Measurements from ENCODE around the gene ROR1.

GRCh38 chr1:64199154-64199553 lies 425.3 kb downstream of the ROR1 start:
- TF ChIP-seq EZH2 (optimal IDR thresholded peaks at IDR 0.05; ENCODE audit: low read depth, low read length) = no peak
- TF ChIP-seq, protein P1, sequence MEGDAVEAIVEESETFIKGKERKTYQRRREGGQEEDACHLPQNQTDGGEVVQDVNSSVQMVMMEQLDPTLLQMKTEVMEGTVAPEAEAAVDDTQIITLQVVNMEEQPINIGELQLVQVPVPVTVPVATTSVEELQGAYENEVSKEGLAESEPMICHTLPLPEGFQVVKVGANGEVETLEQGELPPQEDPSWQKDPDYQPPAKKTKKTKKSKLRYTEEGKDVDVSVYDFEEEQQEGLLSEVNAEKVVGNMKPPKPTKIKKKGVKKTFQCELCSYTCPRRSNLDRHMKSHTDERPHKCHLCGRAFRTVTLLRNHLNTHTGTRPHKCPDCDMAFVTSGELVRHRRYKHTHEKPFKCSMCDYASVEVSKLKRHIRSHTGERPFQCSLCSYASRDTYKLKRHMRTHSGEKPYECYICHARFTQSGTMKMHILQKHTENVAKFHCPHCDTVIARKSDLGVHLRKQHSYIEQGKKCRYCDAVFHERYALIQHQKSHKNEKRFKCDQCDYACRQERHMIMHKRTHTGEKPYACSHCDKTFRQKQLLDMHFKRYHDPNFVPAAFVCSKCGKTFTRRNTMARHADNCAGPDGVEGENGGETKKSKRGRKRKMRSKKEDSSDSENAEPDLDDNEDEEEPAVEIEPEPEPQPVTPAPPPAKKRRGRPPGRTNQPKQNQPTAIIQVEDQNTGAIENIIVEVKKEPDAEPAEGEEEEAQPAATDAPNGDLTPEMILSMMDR (IDR thresholded peaks at IDR 0.05; ENCODE audit: low read length) = no peak
